NCI-H748 treated with DMSO at 0.1 percent for 48 hours (cell line): ENCODE results near the gene NANOS1.
"Not testable (repeated sequence)": the region's sequence is repeated elsewhere in the genome, so short reads cannot be mapped to it uniquely, and the experiment has no call there.

Experiments
- DNase-seq: peaks from one replicate; lab custom pipeline; 2025; lab: John Stamatoyannopoulos, UW

Gene NANOS1

GRCh38 chr10:119007211-119007574 lies 22.3 kb upstream of the NANOS1 start:
- no peak for DNase-seq

- DNase-seq: no peak
These were observed 8.9 kb upstream of the NANOS1 start for GRCh38 chr10:119020627-119020946.

GRCh38 chr10:119022846-119023552 lies 6.5 kb upstream of the NANOS1 start:
- DNase-seq: no peak

- DNase-seq: no peak
These were observed 6.0 kb upstream of the NANOS1 start for GRCh38 chr10:119023553-119023868.

- DNase-seq: no peak
These were observed 4.6 kb upstream of the NANOS1 start for GRCh38 chr10:119024882-119025281.

- no peak for DNase-seq
These were observed 4.2 kb upstream of the NANOS1 start for GRCh38 chr10:119025336-119025735.

- no peak for DNase-seq
These were observed 3.7 kb upstream of the NANOS1 start for GRCh38 chr10:119025776-119026175.

- DNase-seq: no peak
These were observed 3.0 kb upstream of the NANOS1 start for GRCh38 chr10:119026301-119027110.

GRCh38 chr10:119028445-119028899 lies 1.0 kb upstream of the NANOS1 start:
- not testable (repeated sequence) for DNase-seq

GRCh38 chr10:119028900-119029612 lies 458 bp upstream of the NANOS1 start:
- peak; percentile 53 for DNase-seq

GRCh38 chr10:119030421-119031250 lies 1.1 kb downstream of the NANOS1 start:
- DNase-seq: peak; percentile 13

GRCh38 chr10:119031496-119032059 lies 2.1 kb downstream of the NANOS1 start:
- no peak for DNase-seq

GRCh38 chr10:119039161-119039560 lies 9.6 kb downstream of the NANOS1 start:
- DNase-seq: no peak

- no peak for DNase-seq
These were observed 11.8 kb downstream of the NANOS1 start for GRCh38 chr10:119041326-119041725.

- no peak for DNase-seq
These were observed 12.7 kb downstream of the NANOS1 start for GRCh38 chr10:119042169-119042568.

GRCh38 chr10:119045561-119045960 lies 16.0 kb downstream of the NANOS1 start:
- no peak for DNase-seq

GRCh38 chr10:119049361-119049760 lies 19.8 kb downstream of the NANOS1 start:
- no peak for DNase-seq

GRCh38 chr10:119049777-119050176 lies 20.3 kb downstream of the NANOS1 start:
- no peak for DNase-seq

GRCh38 chr10:119051775-119052174 lies 22.3 kb downstream of the NANOS1 start:
- DNase-seq: no peak

GRCh38 chr10:119055472-119055871 lies 26.0 kb downstream of the NANOS1 start:
- no peak for DNase-seq

GRCh38 chr10:119058010-119058409 lies 28.5 kb downstream of the NANOS1 start:
- DNase-seq: no peak

- no peak for DNase-seq
These were observed 30.0 kb downstream of the NANOS1 start for GRCh38 chr10:119059557-119059956.
